Ectodermal cell (in vitro differentiated cells): Measurements from ENCODE around the gene PEF1.

Experiments
- H3K27ac ChIP-seq: 2 replicates; pipeline ENCODE4 v1.7.0; 2013; ENCODE audit warnings: mild to moderate bottlenecking, low read depth, low read length; ENCODE audit not compliant: insufficient read depth, poor library complexity, severe bottlenecking
- H3K27me3 ChIP-seq: 2 replicates; pipeline ENCODE4 v1.7.0; 2013; ENCODE audit warnings: mild to moderate bottlenecking, low read length; ENCODE audit not compliant: insufficient read depth, control insufficient read depth, poor library complexity, severe bottlenecking
- H3K36me3 ChIP-seq: one replicate; pipeline ENCODE4 v1.7.0; 2013; ENCODE audit warnings: low read length; ENCODE audit not compliant: control insufficient read depth, insufficient read depth
- H3K4me1 ChIP-seq: one replicate; pipeline ENCODE4 v1.7.0; 2013; ENCODE audit warnings: low read length; ENCODE audit not compliant: control insufficient read depth, insufficient read depth
- H3K4me3 ChIP-seq: 2 replicates; pipeline ENCODE4 v1.7.0; 2013; ENCODE audit warnings: low read depth, low read length, control low read depth; ENCODE audit not compliant: insufficient read depth
- H3K9me3 ChIP-seq: 2 replicates; pipeline ENCODE4 v1.7.0; 2013; ENCODE audit warnings: mild to moderate bottlenecking, low read length, moderate library complexity; ENCODE audit not compliant: control insufficient read depth
- WGBS, 2 experiments: methylation state at CpG; one replicate each; pipeline ENCODE4 v1.1.7; 2013; ENCODE audit warnings: missing lambda C conversion rate in 2 of 2; 5-methylcytosine and 5-hydroxymethylcytosine counted together

Gene PEF1

GRCh38 chr1:31665234-31665878 is 20.7 kb upstream of the PEF1 start:
- no peak overlapping the region for H3K27ac ChIP-seq
- H3K9me3 ChIP-seq, result no peaks in the 10 kb centered on the region
- no peaks in the 10 kb centered on the region for H3K27me3 ChIP-seq
- H3K36me3 ChIP-seq, result no peaks in the 10 kb centered on the region
- peaks cover 8% of the 10 kb centered on the region for H3K4me1 ChIP-seq
- no peak overlapping the region for H3K4me3 ChIP-seq
- WGBS, 2 experiments, result 94 to 95% methylated on average over 7 of the region's 7 CpGs

GRCh38 chr1:31664528-31664927 is 19.9 kb upstream of the PEF1 start:
- Histone ChIP-seq H3K4me1 (peaks cover 8% of the 10 kb centered on the region), H3K36me3 (no peaks in the 10 kb centered on the region), H3K27ac (no peak overlapping the region), H3K4me3 (no peak overlapping the region), H3K27me3 (no peaks in the 10 kb centered on the region), H3K9me3 (no peaks in the 10 kb centered on the region)
- 89 to 91% methylated on average over 9 of the region's 9 CpGs for WGBS, 2 experiments

GRCh38 chr1:31663622-31664452 is 19.2 kb upstream of the PEF1 start:
- no peaks in the 10 kb centered on the region for H3K36me3 ChIP-seq
- WGBS, 2 experiments, result 43 to 46% methylated on average over 9 of the region's 9 CpGs
- no peak overlapping the region for H3K27ac ChIP-seq
- H3K4me1 ChIP-seq, result peaks cover 8% of the 10 kb centered on the region
- H3K27me3 ChIP-seq, result no peaks in the 10 kb centered on the region
- H3K4me3 ChIP-seq, result no peak overlapping the region
- no peaks in the 10 kb centered on the region for H3K9me3 ChIP-seq

GRCh38 chr1:31662463-31662862 is 17.8 kb upstream of the PEF1 start:
- Histone ChIP-seq H3K4me1 (peaks cover 8% of the 10 kb centered on the region), H3K4me3 (no peak overlapping the region), H3K27me3 (no peaks in the 10 kb centered on the region), H3K27ac (no peak overlapping the region), H3K9me3 (no peaks in the 10 kb centered on the region), H3K36me3 (no peaks in the 10 kb centered on the region)
- 92 to 93% methylated on average over 11 to 12 of the region's 12 CpGs for WGBS, 2 experiments

GRCh38 chr1:31661856-31662255 is 17.2 kb upstream of the PEF1 start:
- Histone ChIP-seq H3K36me3 (no peaks in the 10 kb centered on the region), H3K27me3 (no peaks in the 10 kb centered on the region), H3K9me3 (no peaks in the 10 kb centered on the region), H3K4me1 (peaks cover 6% of the 10 kb centered on the region), H3K27ac (no peak overlapping the region), H3K4me3 (no peak overlapping the region)
- 94 to 96% methylated on average over 6 of the region's 6 CpGs for WGBS, 2 experiments

- Histone ChIP-seq H3K36me3 (no peaks in the 10 kb centered on the region), H3K4me3 (no peak overlapping the region), H3K9me3 (no peaks in the 10 kb centered on the region), H3K4me1 (no peaks in the 10 kb centered on the region), H3K27ac (no peak overlapping the region), H3K27me3 (no peaks in the 10 kb centered on the region)
- WGBS, 2 experiments, result 89 to 94% methylated on average over 4 of the region's 4 CpGs
Observed at GRCh38 chr1:31660871-31661455, 16.3 kb upstream of the PEF1 start.

- Histone ChIP-seq H3K9me3 (no peaks in the 10 kb centered on the region), H3K4me3 (no peak overlapping the region), H3K27me3 (no peaks in the 10 kb centered on the region), H3K36me3 (no peaks in the 10 kb centered on the region), H3K27ac (no peak overlapping the region), H3K4me1 (no peaks in the 10 kb centered on the region)
- WGBS, 2 experiments, result 80% methylated on average over 3 of the region's 3 CpGs
Observed at GRCh38 chr1:31659889-31660288, 15.2 kb upstream of the PEF1 start.

- H3K9me3 ChIP-seq, result no peaks in the 10 kb centered on the region
- 94 to 95% methylated on average over 3 of the region's 3 CpGs for WGBS, 2 experiments
- H3K4me3 ChIP-seq, result no peak overlapping the region
- no peaks in the 10 kb centered on the region for H3K4me1 ChIP-seq
- H3K27me3 ChIP-seq, result no peaks in the 10 kb centered on the region
- no peaks in the 10 kb centered on the region for H3K36me3 ChIP-seq
- no peak overlapping the region for H3K27ac ChIP-seq
Observed at GRCh38 chr1:31658721-31659120, 14.0 kb upstream of the PEF1 start.

- Histone ChIP-seq H3K9me3 (no peaks in the 10 kb centered on the region), H3K27me3 (no peaks in the 10 kb centered on the region), H3K4me3 (no peak overlapping the region), H3K27ac (no peak overlapping the region), H3K36me3 (no peaks in the 10 kb centered on the region), H3K4me1 (no peaks in the 10 kb centered on the region)
- whole genome bisulfite sequencing, 2 experiments, result 94 to 95% methylated on average over 12 of the region's 12 CpGs
Observed at GRCh38 chr1:31657972-31658510, 13.4 kb upstream of the PEF1 start.
